Measurements from ENCODE around the gene GTF3C5.
"Not testable (repeated sequence)": the region's sequence is repeated elsewhere in the genome, so short reads cannot be mapped to it uniquely, and the experiment has no call there.

The GTF3C5 gene

DNA sequence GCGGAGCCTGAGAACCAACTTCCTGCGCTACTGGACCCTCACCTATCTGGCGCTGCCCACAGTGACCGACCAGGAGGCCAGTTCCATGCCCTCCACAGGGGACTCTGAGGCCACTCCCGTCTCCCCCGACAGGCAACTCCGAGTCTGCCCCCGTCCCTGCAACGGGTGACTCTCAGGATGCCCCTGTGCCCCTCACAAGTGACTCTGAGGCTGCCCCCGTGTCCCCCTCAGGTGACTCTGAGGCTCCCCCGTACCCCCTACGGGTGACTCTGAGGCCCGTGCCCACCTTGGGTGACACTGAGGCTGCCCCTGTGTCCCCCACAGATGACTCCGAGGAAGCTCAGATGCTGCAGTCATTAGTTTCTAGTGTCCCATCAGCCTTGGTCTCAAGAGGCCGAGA, 56.1 kb downstream of the GTF3C5 start:
- Histone ChIP-seq H3K9ac (ENCODE audit: low read depth in 1 of 2, low read length in 2 of 2) (no peak overlapping the region), H3K36me3 (ENCODE audit: control insufficient read depth in 1 of 2, insufficient read depth in 2 of 2, low read length in 2 of 2) (no peaks in the 10 kb centered on the region), H3K27ac (ENCODE audit: low read depth, low read length) (no peak overlapping the region), H3K4me3 (ENCODE audit: low read depth in 1 of 2, low read length in 2 of 2) (no peak overlapping the region), H3K9me3 (ENCODE audit: control insufficient read depth in 1 of 2, low read length in 2 of 2) (no peaks in the 10 kb centered on the region), H3K4me1 (ENCODE audit: control insufficient read depth in 1 of 2, insufficient read depth in 2 of 2, low read length in 2 of 2) (peaks cover 2 to 3% of the 10 kb centered on the region in 2 donors), H3K27me3 (ENCODE audit: control insufficient read depth in 1 of 2, insufficient read depth in 2 of 2, low read length in 2 of 2) (no peaks in the 10 kb centered on the region)

DNA sequence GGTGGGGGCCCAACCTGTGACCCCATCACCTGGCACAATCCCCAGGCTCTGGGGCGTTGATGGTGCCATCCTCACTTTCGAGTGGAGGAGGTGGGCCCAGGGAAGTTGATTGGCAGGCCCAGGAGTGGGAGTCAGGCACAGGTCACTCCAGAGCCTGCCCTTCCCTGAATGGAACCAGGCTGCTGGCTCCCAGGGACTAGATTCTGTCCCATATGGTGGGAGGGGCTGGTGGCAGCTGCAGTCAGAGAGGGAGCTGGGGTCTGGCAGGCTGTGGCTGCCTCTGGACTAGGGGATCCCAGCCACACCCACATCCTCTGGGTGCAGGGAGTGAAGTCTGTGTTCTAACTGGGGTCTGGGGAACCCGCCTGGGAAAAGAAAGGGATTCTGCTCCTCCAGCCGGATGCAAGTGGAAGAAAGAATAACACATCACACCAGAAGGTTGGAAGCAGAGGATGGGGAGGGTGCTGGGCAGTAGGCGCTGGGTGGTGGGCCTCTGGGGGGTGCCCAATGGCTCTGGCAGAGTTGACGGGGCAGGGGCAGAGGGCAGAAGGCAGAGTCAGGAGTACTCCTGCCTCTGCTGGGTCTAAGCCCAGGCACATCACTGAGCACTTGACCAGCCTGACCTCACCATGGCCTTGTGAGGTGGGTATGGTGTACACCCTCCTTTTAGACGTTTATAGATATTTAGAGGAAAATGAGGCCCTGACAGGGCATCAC, 56.8 kb downstream of the GTF3C5 start:
- H3K4me1 ChIP-seq (ENCODE audit: control insufficient read depth in 1 of 2, insufficient read depth in 2 of 2, low read length in 2 of 2), result peaks cover 0 to 3% of the 10 kb centered on the region in 2 donors
- H3K4me3 ChIP-seq (ENCODE audit: low read depth in 1 of 2, low read length in 2 of 2), result no peak overlapping the region
- H3K27ac ChIP-seq (ENCODE audit: low read depth, low read length), result no peak overlapping the region
- H3K36me3 ChIP-seq (ENCODE audit: control insufficient read depth in 1 of 2, insufficient read depth in 2 of 2, low read length in 2 of 2), result no peaks in the 10 kb centered on the region
- no peak overlapping the region for H3K9ac ChIP-seq (ENCODE audit: low read depth in 1 of 2, low read length in 2 of 2)
- H3K9me3 ChIP-seq (ENCODE audit: control insufficient read depth in 1 of 2, low read length in 2 of 2), result no peaks in the 10 kb centered on the region
- H3K27me3 ChIP-seq (ENCODE audit: control insufficient read depth in 1 of 2, insufficient read depth in 2 of 2, low read length in 2 of 2), result no peaks in the 10 kb centered on the region

DNA sequence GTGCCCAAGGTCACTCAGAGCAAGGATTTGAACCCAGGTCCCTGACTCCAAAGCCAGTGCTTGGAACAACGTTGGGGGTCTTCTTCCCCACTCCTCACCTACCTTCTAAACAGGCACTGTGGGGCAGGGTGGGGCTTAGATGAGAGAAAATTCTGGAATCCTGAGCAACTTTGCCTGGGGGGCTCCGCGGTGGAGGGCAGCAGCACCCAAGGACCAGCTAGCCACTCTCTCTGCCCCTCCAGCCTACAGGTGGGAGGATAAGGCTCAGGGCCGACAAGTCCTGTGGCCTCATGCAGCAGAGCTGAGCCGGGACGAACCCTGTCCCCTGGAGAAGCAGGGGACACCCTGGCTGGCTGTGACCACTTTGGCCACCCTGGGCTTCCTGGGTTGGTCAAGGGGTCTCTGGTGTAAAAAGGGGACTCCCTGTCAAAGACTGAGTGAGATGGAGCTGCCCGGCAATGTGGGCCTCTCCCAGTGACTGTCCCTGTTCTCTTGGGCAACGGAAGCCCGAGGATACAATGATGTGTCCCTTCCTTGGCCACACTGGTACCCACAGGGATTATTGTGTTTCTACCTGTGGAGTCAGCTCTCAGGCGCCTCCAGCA, 57.5 kb downstream of the GTF3C5 start:
- H3K9me3 ChIP-seq (ENCODE audit: control insufficient read depth in 1 of 2, low read length in 2 of 2), result no peaks in the 10 kb centered on the region
- H3K4me3 ChIP-seq (ENCODE audit: low read depth in 1 of 2, low read length in 2 of 2), result no peak overlapping the region
- no peaks in the 10 kb centered on the region for H3K27me3 ChIP-seq (ENCODE audit: control insufficient read depth in 1 of 2, insufficient read depth in 2 of 2, low read length in 2 of 2)
- H3K4me1 ChIP-seq (ENCODE audit: control insufficient read depth in 1 of 2, insufficient read depth in 2 of 2, low read length in 2 of 2), result peaks cover 0 to 3% of the 10 kb centered on the region in 2 donors
- no peaks in the 10 kb centered on the region for H3K36me3 ChIP-seq (ENCODE audit: control insufficient read depth in 1 of 2, insufficient read depth in 2 of 2, low read length in 2 of 2)
- no peak overlapping the region for H3K27ac ChIP-seq (ENCODE audit: low read depth, low read length)
- no peak overlapping the region for H3K9ac ChIP-seq (ENCODE audit: low read depth in 1 of 2, low read length in 2 of 2)

DNA sequence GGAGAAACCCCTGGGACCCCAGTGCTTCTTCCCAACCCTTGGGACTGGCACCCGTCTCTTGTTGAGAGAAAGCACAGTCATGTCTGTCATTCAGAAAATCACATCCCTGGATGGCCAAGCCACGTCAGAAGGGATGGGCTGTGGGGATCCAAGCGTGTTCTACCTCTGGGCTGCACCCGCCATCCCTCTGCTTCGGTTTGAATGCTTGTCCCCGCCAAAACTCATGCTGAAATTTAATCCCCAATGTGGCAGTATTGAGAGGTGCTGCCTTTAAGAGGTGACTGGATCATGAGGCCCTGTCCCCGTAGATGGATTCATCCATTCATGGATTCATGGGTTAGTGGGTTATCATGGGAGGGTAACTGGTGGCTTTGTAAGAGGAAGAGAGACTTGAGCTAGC, 58.0 kb downstream of the GTF3C5 start:
- H3K27ac ChIP-seq (ENCODE audit: low read depth, low read length), result no peak overlapping the region
- H3K9ac ChIP-seq (ENCODE audit: low read depth in 1 of 2, low read length in 2 of 2), result no peak overlapping the region
- H3K9me3 ChIP-seq (ENCODE audit: control insufficient read depth in 1 of 2, low read length in 2 of 2), result no peaks in the 10 kb centered on the region
- H3K36me3 ChIP-seq (ENCODE audit: control insufficient read depth in 1 of 2, insufficient read depth in 2 of 2, low read length in 2 of 2), result no peaks in the 10 kb centered on the region
- no peak overlapping the region for H3K4me3 ChIP-seq (ENCODE audit: low read depth in 1 of 2, low read length in 2 of 2)
- H3K27me3 ChIP-seq (ENCODE audit: control insufficient read depth in 1 of 2, insufficient read depth in 2 of 2, low read length in 2 of 2), result no peaks in the 10 kb centered on the region
- peaks cover 0 to 3% of the 10 kb centered on the region in 2 donors for H3K4me1 ChIP-seq (ENCODE audit: control insufficient read depth in 1 of 2, insufficient read depth in 2 of 2, low read length in 2 of 2)

DNA sequence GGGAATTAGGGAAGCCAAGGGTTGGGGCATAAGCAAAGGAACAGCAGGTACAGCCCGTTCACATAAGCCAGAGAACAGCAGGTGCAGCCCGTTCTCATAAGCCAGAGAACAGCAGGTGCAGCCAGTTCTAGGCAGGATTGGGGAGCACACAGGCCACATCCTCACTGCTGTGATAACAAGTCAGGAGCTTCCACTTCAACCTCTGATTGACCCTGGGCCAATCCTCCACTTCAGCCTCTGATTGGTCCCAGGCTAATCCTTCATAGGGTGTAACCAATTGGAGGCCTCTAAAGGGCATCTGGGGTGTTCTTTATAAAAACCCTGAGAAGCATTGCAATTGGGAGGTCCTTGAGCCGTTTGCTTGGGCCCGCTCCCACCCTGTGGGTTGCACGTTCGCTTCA, 58.5 kb downstream of the GTF3C5 start:
- no peak overlapping the region for H3K4me3 ChIP-seq (ENCODE audit: low read depth in 1 of 2, low read length in 2 of 2)
- no peaks in the 10 kb centered on the region for H3K36me3 ChIP-seq (ENCODE audit: control insufficient read depth in 1 of 2, insufficient read depth in 2 of 2, low read length in 2 of 2)
- peaks cover 0 to 3% of the 10 kb centered on the region in 2 donors for H3K4me1 ChIP-seq (ENCODE audit: control insufficient read depth in 1 of 2, insufficient read depth in 2 of 2, low read length in 2 of 2)
- no peak overlapping the region for H3K9ac ChIP-seq (ENCODE audit: low read depth in 1 of 2, low read length in 2 of 2)
- H3K27ac ChIP-seq (ENCODE audit: low read depth, low read length), result no peak overlapping the region
- no peaks in the 10 kb centered on the region for H3K27me3 ChIP-seq (ENCODE audit: control insufficient read depth in 1 of 2, insufficient read depth in 2 of 2, low read length in 2 of 2)
- H3K9me3 ChIP-seq (ENCODE audit: control insufficient read depth in 1 of 2, low read length in 2 of 2), result no peaks in the 10 kb centered on the region

DNA sequence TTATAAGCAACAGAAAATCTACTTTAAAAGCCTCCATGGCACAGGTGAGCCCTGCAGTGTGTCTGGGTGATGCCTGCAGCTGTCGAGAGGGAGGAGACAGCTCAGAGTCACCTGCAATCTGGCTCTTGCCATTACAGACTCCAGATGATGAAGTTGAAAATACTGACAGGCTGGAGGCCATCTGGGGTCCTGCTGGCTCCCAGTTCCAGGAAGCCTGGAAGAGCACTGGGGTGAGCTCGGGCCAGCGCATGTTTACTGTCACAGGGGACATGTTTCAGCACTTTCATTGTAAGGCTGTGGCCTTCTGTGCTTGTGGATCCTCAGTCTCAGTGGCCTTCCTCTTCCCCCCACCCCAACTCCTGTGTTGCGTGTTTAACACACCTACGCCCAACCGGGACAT, 59.4 kb downstream of the GTF3C5 start:
- Histone ChIP-seq H3K9ac (ENCODE audit: low read depth in 1 of 2, low read length in 2 of 2) (no peak overlapping the region), H3K4me1 (ENCODE audit: control insufficient read depth in 1 of 2, insufficient read depth in 2 of 2, low read length in 2 of 2) (peaks cover 0 to 3% of the 10 kb centered on the region in 2 donors), H3K27me3 (ENCODE audit: control insufficient read depth in 1 of 2, insufficient read depth in 2 of 2, low read length in 2 of 2) (no peaks in the 10 kb centered on the region), H3K36me3 (ENCODE audit: control insufficient read depth in 1 of 2, insufficient read depth in 2 of 2, low read length in 2 of 2) (no peaks in the 10 kb centered on the region), H3K27ac (ENCODE audit: low read depth, low read length) (no peak overlapping the region), H3K9me3 (ENCODE audit: control insufficient read depth in 1 of 2, low read length in 2 of 2) (no peaks in the 10 kb centered on the region), H3K4me3 (ENCODE audit: low read depth in 1 of 2, low read length in 2 of 2) (no peak overlapping the region)

DNA sequence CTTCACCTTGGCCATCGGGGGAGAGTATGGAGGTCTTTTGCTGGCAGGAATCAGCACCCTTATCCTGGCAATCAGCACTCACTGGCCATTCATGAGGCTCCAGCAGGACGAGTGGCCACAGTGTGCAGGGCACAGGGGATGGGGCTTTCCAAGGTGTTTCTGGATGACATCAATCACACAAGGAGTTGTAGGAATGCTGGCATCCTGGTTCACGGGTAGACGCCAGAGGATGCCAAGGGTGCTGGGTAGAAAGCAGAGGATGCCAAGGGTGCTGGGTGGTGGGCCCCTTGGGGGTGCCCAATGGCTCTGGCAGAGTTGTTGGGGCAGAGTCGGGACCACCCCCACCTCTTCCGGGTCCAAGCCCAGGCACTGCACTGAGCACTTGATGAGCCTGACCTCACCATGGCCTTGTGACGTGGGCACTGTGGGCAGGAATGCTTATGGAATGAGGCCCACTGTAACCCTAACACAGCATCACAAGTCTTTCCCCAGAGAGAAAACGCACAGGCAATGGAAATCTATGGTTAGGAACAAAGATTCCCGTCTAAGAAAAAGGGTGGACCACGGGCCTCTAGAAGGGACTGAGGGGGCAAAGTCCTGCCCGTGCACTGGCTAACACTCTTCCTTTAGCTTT, 60.1 kb downstream of the GTF3C5 start:
- Histone ChIP-seq H3K4me3 (ENCODE audit: low read depth in 1 of 2, low read length in 2 of 2) (no peak overlapping the region), H3K9me3 (ENCODE audit: control insufficient read depth in 1 of 2, low read length in 2 of 2) (peaks cover 0 to 3% of the 10 kb centered on the region in 2 donors), H3K36me3 (ENCODE audit: control insufficient read depth in 1 of 2, insufficient read depth in 2 of 2, low read length in 2 of 2) (no peaks in the 10 kb centered on the region), H3K27me3 (ENCODE audit: control insufficient read depth in 1 of 2, insufficient read depth in 2 of 2, low read length in 2 of 2) (no peaks in the 10 kb centered on the region), H3K4me1 (ENCODE audit: control insufficient read depth in 1 of 2, insufficient read depth in 2 of 2, low read length in 2 of 2) (peaks cover 0 to 3% of the 10 kb centered on the region in 2 donors), H3K27ac (ENCODE audit: low read depth, low read length) (no peak overlapping the region), H3K9ac (ENCODE audit: low read depth in 1 of 2, low read length in 2 of 2) (no peak overlapping the region)

DNA sequence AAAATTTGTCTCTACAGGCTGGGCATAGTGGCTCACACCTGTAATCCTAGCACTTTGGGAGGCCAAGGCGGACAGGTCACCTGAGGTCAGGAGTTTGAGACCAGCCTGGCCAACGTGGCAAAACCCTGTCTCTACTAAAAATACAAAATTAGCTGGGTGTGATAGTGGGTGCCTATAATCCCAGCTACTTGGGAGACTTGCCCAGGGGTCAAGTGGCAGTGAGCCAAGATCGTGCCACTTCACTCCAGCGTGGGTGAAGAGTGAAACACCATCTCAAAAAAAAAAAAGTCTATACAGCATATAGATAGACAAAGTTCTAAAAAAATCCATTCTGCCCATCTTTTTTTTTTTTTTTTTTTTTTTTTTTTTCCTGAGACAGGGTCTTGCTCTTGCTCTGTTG, 63.6 kb downstream of the GTF3C5 start:
- not testable (repeated sequence) for H3K9ac ChIP-seq (ENCODE audit: low read depth in 1 of 2, low read length in 2 of 2); H3K4me3 ChIP-seq (ENCODE audit: low read depth in 1 of 2, low read length in 2 of 2); H3K27ac ChIP-seq (ENCODE audit: low read depth, low read length); H3K4me1 ChIP-seq (ENCODE audit: control insufficient read depth in 1 of 2, insufficient read depth in 2 of 2, low read length in 2 of 2); H3K27me3 ChIP-seq (ENCODE audit: control insufficient read depth in 1 of 2, insufficient read depth in 2 of 2, low read length in 2 of 2)
- peaks cover 22 to 26% of the 10 kb centered on the region in 2 donors for H3K36me3 ChIP-seq (ENCODE audit: control insufficient read depth in 1 of 2, insufficient read depth in 2 of 2, low read length in 2 of 2)
- H3K9me3 ChIP-seq (ENCODE audit: control insufficient read depth in 1 of 2, low read length in 2 of 2), result peaks cover 4 to 12% of the 10 kb centered on the region in 2 donors

DNA sequence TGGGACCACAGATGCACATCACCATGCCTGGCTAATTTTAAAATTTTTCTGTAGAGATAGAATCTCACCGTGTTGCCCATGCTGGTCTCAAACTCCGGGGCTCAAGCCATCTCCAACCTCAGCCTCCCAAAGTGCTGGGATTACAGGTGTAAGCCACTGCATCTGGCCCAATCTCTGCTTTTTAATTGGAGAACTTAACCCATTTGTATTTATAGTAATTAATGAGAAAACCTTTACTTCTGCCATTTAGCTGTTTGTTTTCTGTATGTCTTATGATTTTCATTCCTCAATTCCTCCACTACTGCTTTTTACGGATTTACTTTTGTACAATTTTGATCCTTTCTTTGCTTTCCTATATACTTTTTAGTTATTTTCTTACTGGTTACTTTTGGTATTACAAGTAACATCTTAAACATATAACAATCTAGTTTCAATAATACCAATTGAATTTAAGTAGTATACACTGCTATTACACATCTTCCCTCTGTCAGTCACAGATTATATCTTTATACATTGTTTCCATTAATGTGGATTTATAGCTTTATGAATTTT, 64.1 kb downstream of the GTF3C5 start:
- Histone ChIP-seq H3K36me3 (ENCODE audit: control insufficient read depth in 1 of 2, insufficient read depth in 2 of 2, low read length in 2 of 2) (peaks cover 25 to 32% of the 10 kb centered on the region in 2 donors), H3K4me1 (ENCODE audit: control insufficient read depth in 1 of 2, insufficient read depth in 2 of 2, low read length in 2 of 2) (no peaks in the 10 kb centered on the region), H3K27ac (ENCODE audit: low read depth, low read length) (no peak overlapping the region), H3K27me3 (ENCODE audit: control insufficient read depth in 1 of 2, insufficient read depth in 2 of 2, low read length in 2 of 2) (no peaks in the 10 kb centered on the region), H3K9ac (ENCODE audit: low read depth in 1 of 2, low read length in 2 of 2) (no peak overlapping the region), H3K4me3 (ENCODE audit: low read depth in 1 of 2, low read length in 2 of 2) (no peak overlapping the region), H3K9me3 (ENCODE audit: control insufficient read depth in 1 of 2, low read length in 2 of 2) (peaks cover 4 to 12% of the 10 kb centered on the region in 2 donors)

DNA sequence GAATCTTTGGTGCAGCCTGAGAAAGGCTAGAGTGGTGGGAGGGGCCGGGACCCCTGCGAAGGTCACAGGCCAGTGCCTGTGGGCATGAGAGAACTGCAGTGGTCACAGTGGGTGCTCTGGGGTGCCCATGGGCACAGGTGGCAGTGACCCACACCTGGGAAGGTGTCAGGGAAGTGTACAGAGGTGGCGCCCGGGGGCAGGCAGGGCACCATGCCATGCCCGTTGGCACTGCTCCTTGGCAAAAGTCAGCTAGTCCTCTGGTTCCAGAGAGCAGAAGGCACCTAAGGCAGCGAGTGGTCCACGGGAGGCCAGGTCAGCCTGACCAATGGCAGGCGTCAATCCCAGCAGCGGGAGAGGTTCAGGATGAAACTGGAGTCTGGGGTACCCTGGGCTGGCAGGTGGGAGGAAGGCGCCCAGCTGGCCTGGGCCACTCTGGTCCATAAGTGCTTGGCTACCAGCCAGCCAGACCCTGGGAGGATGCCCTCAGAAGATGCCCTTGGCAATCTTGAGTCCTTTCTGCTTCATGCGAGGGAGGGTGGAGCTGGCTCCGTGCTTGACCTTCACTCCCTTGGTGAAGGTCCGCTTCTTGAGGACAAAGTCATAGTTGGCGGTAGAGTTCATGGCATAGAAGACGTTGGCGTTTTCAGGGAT, 67.4 kb downstream of the GTF3C5 start:
- Histone ChIP-seq H3K27ac (ENCODE audit: low read depth, low read length) (no peak overlapping the region), H3K27me3 (ENCODE audit: control insufficient read depth in 1 of 2, insufficient read depth in 2 of 2, low read length in 2 of 2) (no peaks in the 10 kb centered on the region), H3K36me3 (ENCODE audit: control insufficient read depth in 1 of 2, insufficient read depth in 2 of 2, low read length in 2 of 2) (peaks cover 54 to 65% of the 10 kb centered on the region in 2 donors), H3K4me3 (ENCODE audit: low read depth in 1 of 2, low read length in 2 of 2) (no peak overlapping the region), H3K4me1 (ENCODE audit: control insufficient read depth in 1 of 2, insufficient read depth in 2 of 2, low read length in 2 of 2) (peaks cover 0 to 1% of the 10 kb centered on the region in 2 donors), H3K9ac (ENCODE audit: low read depth in 1 of 2, low read length in 2 of 2) (no peak overlapping the region), H3K9me3 (ENCODE audit: control insufficient read depth in 1 of 2, low read length in 2 of 2) (peaks cover 4 to 12% of the 10 kb centered on the region in 2 donors)
